SK-N-SH treated with all-trans-retinoic acid at 6 μM for 48 hours (cell line): ENCODE results near the gene CDH1.

Experiments used
- ATAC-seq: fragments of 200-7000 bp; cut with Tn5 transposase; 3 replicates; pipeline ENCODE4 v1.9.1; 2020; ENCODE audit warnings: mild to moderate bottlenecking, moderate library complexity
- ARNTL ChIP-seq: fragments of 450-650 bp; formaldehyde crosslinking; IDR thresholded peaks from 2 replicates; pipeline ENCODE4 v1.5.0; 2020; ENCODE audit warnings: low read depth, mild to moderate bottlenecking, moderate library complexity, borderline replicate concordance
- BACH2 ChIP-seq: fragments of 250-450 bp; sonication (Bioruptor Pico); IDR thresholded peaks from 2 replicates; pipeline ENCODE4 v1.9.0; 2021; ENCODE audit warnings: mild to moderate bottlenecking, borderline replicate concordance
- CREB5 ChIP-seq: fragments of 250-450 bp; sonication (Bioruptor Pico); IDR thresholded peaks from 2 replicates; pipeline ENCODE4 v1.5.1; 2020; ENCODE audit warnings: low read depth, mild to moderate bottlenecking, moderate library complexity
- CSDC2 ChIP-seq: fragments of 250-450 bp; sonication (Bioruptor Pico); IDR thresholded peaks from 2 replicates; pipeline ENCODE4 v1.5.0; 2020; ENCODE audit warnings: mild to moderate bottlenecking, moderate library complexity
- ESRRG ChIP-seq: fragments of 250-450 bp; sonication (Bioruptor Pico); IDR thresholded peaks from 2 replicates; pipeline ENCODE4 v1.6.1; 2021; ENCODE audit warnings: mild to moderate bottlenecking
- GLIS3 ChIP-seq: fragments of 250-450 bp; sonication (Bioruptor Pico); IDR thresholded peaks from 2 replicates; pipeline ENCODE4 v1.5.0; 2020; ENCODE audit warnings: mild to moderate bottlenecking, moderate library complexity
- ISL1 ChIP-seq: fragments of 250-450 bp; sonication (Bioruptor Pico); IDR thresholded peaks from 2 replicates; pipeline ENCODE4 v2.1.2; 2022; ENCODE audit warnings: mild to moderate bottlenecking, moderate library complexity
- OSR1 ChIP-seq: fragments of 250-450 bp; sonication (Bioruptor Pico); IDR thresholded peaks from 2 replicates; pipeline ENCODE4 v1.8.0; 2022; ENCODE audit warnings: moderate library complexity, mild to moderate bottlenecking, inconsistent platforms
- PATZ1 ChIP-seq: fragments of 250-450 bp; sonication (Bioruptor Pico); IDR thresholded peaks from 2 replicates; pipeline ENCODE4 v1.8.0; 2020; ENCODE audit warnings: mild to moderate bottlenecking, moderate library complexity, borderline replicate concordance
- PPARA ChIP-seq: fragments of 250-450 bp; sonication (Bioruptor Pico); IDR thresholded peaks from 2 replicates; pipeline ENCODE4 v1.5.0; 2020; ENCODE audit warnings: mild to moderate bottlenecking, borderline replicate concordance
- RARB ChIP-seq: fragments of 250-450 bp; sonication (Bioruptor Pico); IDR thresholded peaks from 2 replicates; pipeline ENCODE4 v1.8.0; 2021; ENCODE audit warnings: mild to moderate bottlenecking, moderate library complexity
- SNAI2 ChIP-seq: fragments of 250-450 bp; sonication (Bioruptor Pico); IDR thresholded peaks from 2 replicates; pipeline ENCODE4 v1.5.0; 2020; ENCODE audit warnings: mild to moderate bottlenecking, moderate library complexity
- TCF4 ChIP-seq: fragments of 250-450 bp; sonication (Bioruptor Pico); IDR thresholded peaks from 2 replicates; pipeline ENCODE4 v1.8.0; 2021; ENCODE audit warnings: mild to moderate bottlenecking, moderate library complexity, borderline replicate concordance
- TOX ChIP-seq: fragments of 250-450 bp; sonication (Bioruptor Pico); IDR thresholded peaks from 2 replicates; pipeline ENCODE4 v1.8.0; 2021; ENCODE audit warnings: mild to moderate bottlenecking, moderate library complexity, borderline replicate concordance
- TSHZ2 ChIP-seq: fragments of 250-450 bp; sonication (Bioruptor Pico); IDR thresholded peaks from 2 replicates; pipeline ENCODE4 v1.5.0; 2020; ENCODE audit warnings: mild to moderate bottlenecking, moderate library complexity
- ZC3H10 ChIP-seq: fragments of 250-450 bp; sonication (Bioruptor Pico); IDR thresholded peaks from 2 replicates; pipeline ENCODE4 v1.5.1; 2021; ENCODE audit warnings: mild to moderate bottlenecking, moderate library complexity
- ZFP3 ChIP-seq: fragments of 250-450 bp; sonication (Bioruptor Pico); IDR thresholded peaks from 2 replicates; pipeline ENCODE4 v1.5.0; 2020; ENCODE audit warnings: mild to moderate bottlenecking, moderate library complexity
- ZFP30 ChIP-seq: fragments of 450-650 bp; formaldehyde crosslinking; IDR thresholded peaks from 2 replicates; pipeline ENCODE4 v1.5.0; 2022; ENCODE audit warnings: mild to moderate bottlenecking, moderate library complexity
- ZNF565 ChIP-seq: fragments of 450-650 bp; formaldehyde crosslinking; conservative IDR thresholded peaks from 2 replicates; pipeline ENCODE4 v1.5.0; 2020; ENCODE audit warnings: low read depth, mild to moderate bottlenecking, moderate library complexity
- ZNF8 ChIP-seq: fragments of 450-650 bp; formaldehyde crosslinking; IDR thresholded peaks from 2 replicates; pipeline ENCODE4 v1.5.0; 2020; ENCODE audit warnings: mild to moderate bottlenecking, moderate library complexity
- TF ChIP-seq, protein P1 (sequence below): fragments of 250-450 bp; sonication (Bioruptor Pico); IDR thresholded peaks from 2 replicates; pipeline ENCODE4 v1.5.1; 2021; ENCODE audit warnings: mild to moderate bottlenecking, moderate library complexity

CDH1 gene

GRCh38 chr16:68866933-68867332, 129.8 kb downstream of the CDH1 start:
- TF ChIP-seq TCF4 (CRISPR knock-in tag) (no peak), ZNF8 (no peak), SNAI2 (CRISPR knock-in tag) (no peak), PATZ1 (CRISPR knock-in tag) (no peak), ISL1 (no peak), TOX (no peak), ARNTL (no peak)
- TF ChIP-seq, all 23 proteins: peak for 0
- no peak for ATAC-seq

DNA sequence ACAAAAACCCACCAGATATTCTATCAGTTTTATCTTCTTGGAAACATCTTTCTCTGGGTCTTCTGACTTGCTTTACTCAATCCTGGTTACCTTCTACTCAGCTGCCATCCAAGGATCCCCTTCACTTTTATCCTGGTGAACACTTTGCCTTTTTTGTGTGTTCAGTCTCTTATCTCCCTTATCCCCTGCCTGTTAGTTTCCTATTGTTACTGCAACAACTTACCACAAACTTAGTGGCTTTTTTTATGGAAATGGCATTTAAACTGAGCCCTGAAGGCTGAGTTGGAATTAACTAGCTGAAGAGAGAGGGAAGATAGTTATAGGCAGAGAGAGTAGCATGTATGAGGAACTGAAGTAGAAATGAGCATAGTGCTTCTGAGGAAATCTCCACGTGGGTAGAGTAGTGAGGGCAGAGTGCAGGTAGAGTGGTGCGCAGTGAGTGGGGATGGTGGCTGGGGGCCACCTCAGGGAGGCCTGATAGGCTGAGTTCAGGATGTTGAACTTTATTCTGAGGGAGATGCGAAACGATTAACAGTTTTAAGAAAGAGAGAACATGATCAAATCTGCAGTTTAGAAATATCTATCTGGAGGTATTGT, 132.5 kb downstream of the CDH1 start:
- ATAC-seq: no peak
- no peak for TF ChIP-seq ZNF565
- no peak for TF ChIP-seq OSR1 (CRISPR knock-in tag)
- TF ChIP-seq BACH2 (CRISPR knock-in tag): no peak
- TF ChIP-seq GLIS3 (CRISPR knock-in tag): no peak

- TF ChIP-seq PPARA (CRISPR knock-in tag) (no peak), ZC3H10 (CRISPR knock-in tag) (no peak)
- no peak for ATAC-seq
Measured at GRCh38 chr16:68873635-68874471, 136.8 kb downstream of the CDH1 start.

DNA sequence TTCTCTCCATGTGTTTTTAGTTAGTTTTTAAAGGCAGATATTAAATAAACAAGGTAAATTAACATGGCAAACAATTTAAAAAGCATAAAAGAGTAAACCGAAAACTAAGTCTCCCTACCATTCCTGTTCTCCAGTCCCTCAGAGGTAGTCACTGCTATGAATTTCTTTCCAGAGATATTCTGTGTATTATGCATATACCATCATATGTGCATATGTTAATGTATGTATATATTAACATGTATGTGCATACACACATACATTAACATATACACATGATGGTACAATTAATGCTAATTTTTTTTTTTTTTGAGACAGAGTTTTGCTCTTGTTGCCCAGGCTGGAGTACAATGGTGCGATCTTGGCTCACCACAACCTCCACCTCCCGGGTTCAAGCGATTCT, 138.8 kb downstream of the CDH1 start:
- TF ChIP-seq TSHZ2 (CRISPR knock-in tag) (no peak), ZFP3 (CRISPR knock-in tag) (no peak)
- no peak for ATAC-seq

DNA sequence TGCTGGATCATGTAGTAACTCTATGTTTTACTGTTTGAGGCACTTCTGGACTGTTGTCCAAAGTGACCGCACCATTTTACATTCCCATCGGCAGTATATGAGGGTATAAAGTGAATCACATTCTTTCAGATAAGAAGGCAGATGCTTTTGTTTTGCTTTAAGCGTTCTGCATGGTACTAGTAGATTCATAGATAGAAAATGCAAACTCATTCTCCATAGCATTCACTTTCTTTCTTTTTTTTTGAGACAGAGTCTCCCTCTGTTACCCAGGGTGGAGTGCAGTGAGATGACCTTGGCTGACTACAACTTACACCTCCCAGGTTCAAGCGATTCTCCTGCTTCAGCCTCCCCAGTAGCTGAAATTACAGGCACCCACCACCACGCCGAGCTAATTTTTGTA, 146.6 kb downstream of the CDH1 start:
- ATAC-seq: no peak
- TF ChIP-seq PPARA (CRISPR knock-in tag): no peak
- TF ChIP-seq TCF4 (CRISPR knock-in tag): no peak
- TF ChIP-seq ESRRG (CRISPR knock-in tag): no peak
- TF ChIP-seq ZFP3 (CRISPR knock-in tag): no peak
- no peak for TF ChIP-seq ZFP30 (CRISPR knock-in tag)
- no peak for TF ChIP-seq CREB5 (CRISPR knock-in tag)
- no peak for TF ChIP-seq OSR1 (CRISPR knock-in tag)
- no peak for TF ChIP-seq CSDC2 (CRISPR knock-in tag)

DNA sequence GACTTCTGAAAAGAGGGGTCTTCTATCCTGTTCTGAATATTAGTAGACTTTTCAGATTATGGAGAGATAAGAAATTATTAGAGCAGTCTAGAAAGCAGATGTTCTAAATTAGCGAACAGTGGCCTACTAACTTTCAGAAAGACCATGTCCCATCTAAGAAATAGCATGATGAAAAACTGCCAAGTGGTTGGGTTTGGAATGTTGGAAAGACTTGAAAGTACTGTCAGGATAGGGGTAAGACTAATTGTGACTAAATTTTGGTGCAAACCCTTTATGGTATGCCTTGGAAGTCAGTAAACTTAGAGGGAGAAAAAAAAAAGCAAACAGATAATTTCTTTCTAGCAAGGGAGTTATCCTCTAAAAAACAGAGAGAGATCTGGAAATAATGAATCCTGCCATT, 147.3 kb downstream of the CDH1 start:
- ATAC-seq: no peak

More for the DNA sequence above, 147.3 kb downstream of the CDH1 start:
- no peak for TF ChIP-seq ESRRG (CRISPR knock-in tag)
- no peak for TF ChIP-seq RARB
- no peak for TF ChIP-seq OSR1 (CRISPR knock-in tag)
- TF ChIP-seq CREB5 (CRISPR knock-in tag): no peak
- no peak for TF ChIP-seq SNAI2 (CRISPR knock-in tag)
- TF ChIP-seq, protein P1, sequence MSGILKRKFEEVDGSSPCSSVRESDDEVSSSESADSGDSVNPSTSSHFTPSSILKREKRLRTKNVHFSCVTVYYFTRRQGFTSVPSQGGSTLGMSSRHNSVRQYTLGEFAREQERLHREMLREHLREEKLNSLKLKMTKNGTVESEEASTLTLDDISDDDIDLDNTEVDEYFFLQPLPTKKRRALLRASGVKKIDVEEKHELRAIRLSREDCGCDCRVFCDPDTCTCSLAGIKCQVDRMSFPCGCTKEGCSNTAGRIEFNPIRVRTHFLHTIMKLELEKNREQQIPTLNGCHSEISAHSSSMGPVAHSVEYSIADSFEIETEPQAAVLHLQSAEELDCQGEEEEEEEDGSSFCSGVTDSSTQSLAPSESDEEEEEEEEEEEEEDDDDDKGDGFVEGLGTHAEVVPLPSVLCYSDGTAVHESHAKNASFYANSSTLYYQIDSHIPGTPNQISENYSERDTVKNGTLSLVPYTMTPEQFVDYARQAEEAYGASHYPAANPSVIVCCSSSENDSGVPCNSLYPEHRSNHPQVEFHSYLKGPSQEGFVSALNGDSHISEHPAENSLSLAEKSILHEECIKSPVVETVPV (CRISPR knock-in tag): no peak
- no peak for TF ChIP-seq GLIS3 (CRISPR knock-in tag)
- no peak for TF ChIP-seq PATZ1 (CRISPR knock-in tag)
- no peak for TF ChIP-seq BACH2 (CRISPR knock-in tag)
- TF ChIP-seq, all 23 proteins: peak for 0
